Measurements from ENCODE around the gene CCDC86. TPM values are rescaled to one million over a fixed set of nuclear protein-coding genes. Genes with fewer than 3 reads are reported as not detected.

Gene CCDC86
- total RNA-seq, 1 experiment from 2014 or later = 55.9 TPM

- Mint-ChIP-seq H3K9me3 (ENCODE audit: unreplicated experiment) (no peaks in the 10 kb centered on the region), H3K36me3 (ENCODE audit: insufficient read depth, unreplicated experiment) (peaks cover 4% of the 10 kb centered on the region), H3K4me3 (ENCODE audit: unreplicated experiment) (no peak overlapping the region), H3K4me1 (ENCODE audit: low read depth, unreplicated experiment) (peaks cover 9% of the 10 kb centered on the region), H3K27me3 (ENCODE audit: insufficient read depth, unreplicated experiment) (peaks cover 4% of the 10 kb centered on the region), H3K27ac (ENCODE audit: unreplicated experiment) (no peak overlapping the region)
- CTCF ChIA-PET = no interaction called here
- no peak for DNase-seq
- TF ChIP-seq CTCF (IDR thresholded peaks at IDR 0.05; ENCODE audit: insufficient read depth in 1 of 2, low read depth in 1 of 2, low read length in 1 of 2, severe bottlenecking in 1 of 2, unreplicated experiment in 1 of 2) = no peak
- Histone ChIP-seq H3K9me3 (no peaks in the 10 kb centered on the region), H3K27me3 (replicated peaks; ENCODE audit: control insufficient read depth, insufficient read depth, low read length) (no peaks in the 10 kb centered on the region), H3K4me1 (peaks cover 10% of the 10 kb centered on the region), H3K36me3 (ENCODE audit: control insufficient read depth, insufficient read depth, low read length) (no peaks in the 10 kb centered on the region; the same call in 1 of the 2 replicates), H3K4me3 (ENCODE audit: low read depth, low read length) (no peak overlapping the region)
- no TSS peak for BruUV-seq (replicated peaks)
- intact Hi-C loops (cut with micrococcal nuclease; ENCODE audit: unreplicated experiment) = no loop called here
- POLR2A ChIA-PET = no interaction called here
Observed at GRCh38 chr11:60857378-60858232, 15.7 kb downstream of the CCDC86 start.

- intact Hi-C loops (cut with micrococcal nuclease; ENCODE audit: unreplicated experiment) = no loop called here
Observed at GRCh38 chr11:60858236-60858635, 16.3 kb downstream of the CCDC86 start.

More at GRCh38 chr11:60858236-60858635, 16.3 kb downstream of the CCDC86 start:
- Histone ChIP-seq H3K9me3 (no peaks in the 10 kb centered on the region), H3K4me3 (ENCODE audit: low read depth, low read length) (no peak overlapping the region), H3K4me1 (peaks cover 4% of the 10 kb centered on the region), H3K36me3 (ENCODE audit: control insufficient read depth, insufficient read depth, low read length) (no peaks in the 10 kb centered on the region; the same call in 1 of the 2 replicates), H3K27me3 (replicated peaks; ENCODE audit: control insufficient read depth, insufficient read depth, low read length) (no peaks in the 10 kb centered on the region)
- H3K4me1 Mint-ChIP-seq (ENCODE audit: low read depth, unreplicated experiment) = peaks cover 9% of the 10 kb centered on the region
- H3K27me3 Mint-ChIP-seq (ENCODE audit: insufficient read depth, unreplicated experiment) = peaks cover 5% of the 10 kb centered on the region
- H3K36me3 Mint-ChIP-seq (ENCODE audit: insufficient read depth, unreplicated experiment) = peaks cover 4% of the 10 kb centered on the region
- BruUV-seq (replicated peaks) = no TSS peak
- no peak for DNase-seq
- TF ChIP-seq CTCF (IDR thresholded peaks at IDR 0.05; ENCODE audit: insufficient read depth in 1 of 2, low read depth in 1 of 2, low read length in 1 of 2, severe bottlenecking in 1 of 2, unreplicated experiment in 1 of 2) = no peak
- no peaks in the 10 kb centered on the region for H3K9me3 Mint-ChIP-seq (ENCODE audit: unreplicated experiment)
- H3K27ac Mint-ChIP-seq (ENCODE audit: unreplicated experiment) = no peak overlapping the region
- POLR2A ChIA-PET = no interaction called here
- no peak overlapping the region for H3K4me3 Mint-ChIP-seq (ENCODE audit: unreplicated experiment)
- CTCF ChIA-PET = no interaction called here

All from Caco-2 (cell line).